Endodermal cell (in vitro differentiated cells): Measurements from ENCODE around the gene CLBA1. TPM values are rescaled to one million over a fixed set of nuclear protein-coding genes. Genes with fewer than 3 reads are reported as not detected.
A peak's percentile ranks its signal among the peaks of the same experiment; 100 is the strongest.

Source experiments
- DNase-seq: peaks from one replicate; pipeline ENCODE4 v3.0.0-alpha.2; 2017
- H3K27ac ChIP-seq: 2 replicates; pipeline ENCODE4 v1.5.1; 2013; ENCODE audit warnings: mild to moderate bottlenecking, low read depth, low read length, moderate library complexity
- H3K27me3 ChIP-seq: 2 replicates; pipeline ENCODE4 v1.6.1; 2013; ENCODE audit warnings: mild to moderate bottlenecking, low read length, moderate library complexity; ENCODE audit not compliant: insufficient read depth, control insufficient read depth, poor library complexity, severe bottlenecking
- H3K36me3 ChIP-seq: 2 replicates; pipeline ENCODE4 v1.7.0; 2013; ENCODE audit warnings: mild to moderate bottlenecking, low read length, moderate library complexity; ENCODE audit not compliant: control insufficient read depth, insufficient read depth
- H3K4me1 ChIP-seq: one replicate; pipeline ENCODE4 v1.7.0; 2013; ENCODE audit warnings: low read length; ENCODE audit not compliant: control insufficient read depth, insufficient read depth
- H3K4me3 ChIP-seq: 2 replicates; pipeline ENCODE4 v1.5.1; 2013; ENCODE audit warnings: mild to moderate bottlenecking, low read length, moderate library complexity
- H3K9ac ChIP-seq: 2 replicates; pipeline ENCODE4 v1.6.1; 2013; ENCODE audit warnings: mild to moderate bottlenecking, low read length, moderate library complexity; ENCODE audit not compliant: poor library complexity, severe bottlenecking; ENCODE audit errors: extremely low read depth
- H3K9me3 ChIP-seq: 2 replicates; pipeline ENCODE4 v1.6.1; 2013; ENCODE audit warnings: mild to moderate bottlenecking, low read length, moderate library complexity; ENCODE audit not compliant: control insufficient read depth
- H3K27ac Mint-ChIP-seq: 2 replicates; pipeline ENCODE4 v1.8.0; 2020; ENCODE audit warnings: mixed read lengths
- H3K27me3 Mint-ChIP-seq: 2 replicates; pipeline ENCODE4 v1.8.0; 2021; ENCODE audit warnings: mild to moderate bottlenecking, mixed read lengths; ENCODE audit not compliant: insufficient read depth
- H3K36me3 Mint-ChIP-seq: 2 replicates; pipeline ENCODE4 v1.8.0; 2020; ENCODE audit warnings: low read depth, mixed read lengths
- H3K4me1 Mint-ChIP-seq: 2 replicates; pipeline ENCODE4 v1.8.0; 2020; ENCODE audit warnings: mixed read lengths
- H3K4me3 Mint-ChIP-seq: 2 replicates; pipeline ENCODE4 v1.8.0; 2020; ENCODE audit warnings: mild to moderate bottlenecking, moderate library complexity, mixed read lengths
- H3K9me3 Mint-ChIP-seq: 2 replicates; pipeline ENCODE4 v1.8.0; 2020; ENCODE audit warnings: mild to moderate bottlenecking, mixed read lengths
- CTCF ChIP-seq: fragments of 200-600 bp; sonication (generic); conservative IDR thresholded peaks from 2 replicates; pipeline ENCODE4 v1.5.0; 2021; ENCODE audit warnings: antibody characterized with exemption, mild to moderate bottlenecking
- WGBS, 2 experiments: methylation state at CpG; one replicate each; pipeline versions ENCODE4 v1.1.5 to v1.1.7; 2013; ENCODE audit warnings: missing lambda C conversion rate in 2 of 2, mixed read lengths in 1 of 2; ENCODE audit not compliant: insufficient coverage in 1 of 2, insufficient read length in 1 of 2; 5-methylcytosine and 5-hydroxymethylcytosine counted together
- total RNA-seq, 2 donors: library from RNA; stranded (reverse); fragmentation: NEBNext Ultra II Directional in 1 of 2; extraction: Animal tissue kit (Norgen Biotek cat#: 25700) in 1 of 2; gene quantifications; 2 replicates in 1 of 2; 3 replicates in 1 of 2; pipeline ENCODE4 v1.2.1, GENCODE V29; 2021

Gene CLBA1
- total RNA-seq, 2 donors from 2014 or later: 11.2 to 12.5 TPM

GRCh38 chr14:105020815-105021655, 35.4 kb downstream of the CLBA1 start, which contains the start of gene CDCA4:
CDCA4 (minus strand) TSS chr14:105021083; CDS start chr14:105011929, 9,154 bp downstream.
- H3K36me3 ChIP-seq: peaks cover 15% of the 10 kb centered on the region
- peak within 1 kb of the TSS; percentile 95 for H3K4me3 ChIP-seq
- Mint-ChIP-seq H3K27ac (peak within 1 kb of the TSS; percentile 84), H3K9me3 (no peaks in the 10 kb centered on the region), H3K4me1 (peaks cover 35% of the 10 kb centered on the region), H3K36me3 (peaks cover 20% of the 10 kb centered on the region), H3K27me3 (peaks cover 4% of the 10 kb centered on the region), H3K4me3 (peak within 1 kb of the TSS; percentile 93)
- no peaks in the 10 kb centered on the region for H3K9me3 ChIP-seq
- DNase-seq: peak; percentile 99
- TF ChIP-seq CTCF: no peak
- no peaks in the 10 kb centered on the region for H3K27me3 ChIP-seq
- WGBS, 2 experiments: 0% methylated on average over 34 to 115 of the region's 115 CpGs
- H3K4me1 ChIP-seq: peaks cover 5% of the 10 kb centered on the region
- peak within 1 kb of the TSS; percentile 92 for H3K27ac ChIP-seq
- H3K9ac ChIP-seq: peak within 1 kb of the TSS; percentile 79

GRCh38 chr14:105021656-105022275, 36.2 kb downstream of the CLBA1 start:
- Mint-ChIP-seq H3K9me3 (no peaks in the 10 kb centered on the region), H3K4me1 (peaks cover 27% of the 10 kb centered on the region), H3K4me3 (peak overlapping the region; percentile 93), H3K36me3 (peaks cover 13% of the 10 kb centered on the region), H3K27me3 (peaks cover 6% of the 10 kb centered on the region), H3K27ac (peak overlapping the region; percentile 69)
- peak; percentile 85 for DNase-seq
- TF ChIP-seq CTCF: peak; percentile 57
- peak overlapping the region; percentile 95 for H3K4me3 ChIP-seq
- 1 to 13% methylated on average over 16 to 20 of the region's 20 CpGs for WGBS, 2 experiments
- H3K27me3 ChIP-seq: no peaks in the 10 kb centered on the region
- H3K27ac ChIP-seq: peak overlapping the region; percentile 62
- peaks cover 8% of the 10 kb centered on the region for H3K36me3 ChIP-seq
- peaks cover 5% of the 10 kb centered on the region for H3K4me1 ChIP-seq
- no peaks in the 10 kb centered on the region for H3K9me3 ChIP-seq
- peak overlapping the region; percentile 79 for H3K9ac ChIP-seq

- peak overlapping the region; percentile 95 for H3K4me3 ChIP-seq
- peaks cover 5% of the 10 kb centered on the region for H3K4me1 ChIP-seq
- Mint-ChIP-seq H3K27me3 (peaks cover 8% of the 10 kb centered on the region), H3K4me1 (peaks cover 22% of the 10 kb centered on the region), H3K36me3 (peaks cover 11% of the 10 kb centered on the region), H3K4me3 (peak overlapping the region; percentile 93), H3K9me3 (no peaks in the 10 kb centered on the region), H3K27ac (no peak overlapping the region)
- H3K27me3 ChIP-seq: no peaks in the 10 kb centered on the region
- no peak for DNase-seq
- no peaks in the 10 kb centered on the region for H3K9me3 ChIP-seq
- H3K9ac ChIP-seq: peak overlapping the region; percentile 79
- no peak overlapping the region for H3K27ac ChIP-seq
- 86% methylated on average over 2 of the region's 2 CpGs; no CpG with 5 or more reads in 1 of the 2 experiments for WGBS, 2 experiments
- TF ChIP-seq CTCF: no peak
- peaks cover 6% of the 10 kb centered on the region for H3K36me3 ChIP-seq
These were observed 36.7 kb downstream of the CLBA1 start for GRCh38 chr14:105022276-105022670.
